ENCODE data around the gene DHH.
"Not testable (repeated sequence)": the region's sequence is repeated elsewhere in the genome, so short reads cannot be mapped to it uniquely, and the experiment has no call there.

DHH gene

GRCh38 chr12:49130151-49131050 lies 35.8 kb upstream of the DHH start:
- peaks cover 68% of the 10 kb centered on the region for H3F3A ChIP-seq (ENCODE audit: insufficient read depth)
- H3K79me2 ChIP-seq (ENCODE audit: insufficient read depth, low read length) = peaks cover 38% of the 10 kb centered on the region
- no peak overlapping the region for H2AFZ ChIP-seq (ENCODE audit: low read depth, low read length, severe bottlenecking)

DNA sequence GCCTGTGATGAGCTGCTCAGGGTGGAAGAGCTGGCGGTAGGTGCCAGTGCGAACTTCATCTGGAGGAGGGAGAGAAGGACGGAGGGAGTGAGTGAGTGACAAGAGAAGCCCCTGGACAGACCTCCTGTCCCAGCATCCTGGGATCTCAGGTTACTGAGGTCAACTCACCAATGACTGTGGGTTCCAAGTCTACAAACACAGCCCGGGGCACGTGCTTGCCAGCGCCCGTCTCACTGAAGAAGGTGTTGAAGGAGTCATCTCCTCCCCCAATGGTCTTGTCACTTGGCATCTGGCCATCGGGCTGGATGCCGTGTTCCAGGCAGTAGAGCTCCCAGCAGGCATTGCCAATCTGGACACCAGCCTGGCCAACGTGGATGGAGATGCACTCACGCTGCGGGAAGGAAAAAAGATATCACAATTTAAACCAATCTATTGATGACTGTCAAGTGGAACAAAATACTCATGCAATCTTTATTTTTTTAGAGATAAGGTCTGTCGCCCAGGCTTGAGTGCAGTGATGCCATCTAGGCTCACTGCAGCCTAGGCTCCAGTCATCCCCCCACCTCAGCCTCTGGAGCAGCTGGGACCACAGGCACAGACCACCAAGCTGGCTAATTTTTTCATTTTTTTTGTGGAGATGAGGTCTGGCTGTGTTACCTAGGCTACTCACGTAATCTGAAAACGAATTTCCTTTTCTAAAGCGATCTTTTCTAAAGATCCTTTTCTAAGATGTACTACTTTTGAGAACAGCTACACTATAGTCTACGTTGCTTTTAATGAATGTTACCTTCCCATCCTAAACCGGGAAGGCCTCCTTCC lies 34.9 kb upstream of the DHH start:
- H3K27me3 ChIP-seq (ENCODE audit: low read length) = no peaks in the 10 kb centered on the region

More at GRCh38 chr12:49130151-49131050, 35.8 kb upstream of the DHH start:
- no peaks in the 10 kb centered on the region for H3K9me3 ChIP-seq (ENCODE audit: insufficient read depth, low read length)
- peak overlapping the region; percentile 100 for H3K4me3 ChIP-seq (ENCODE audit: insufficient read depth, low read length, poor library complexity, severe bottlenecking)
- peaks cover 13% of the 10 kb centered on the region for H4K20me1 ChIP-seq (ENCODE audit: low read depth, low read length)
- peak overlapping the region; percentile 98 for H3K27ac ChIP-seq (ENCODE audit: low read depth, low read length)
- H3K27me3 ChIP-seq (ENCODE audit: low read length) = no peaks in the 10 kb centered on the region
- no peaks in the 10 kb centered on the region for H3K9me2 ChIP-seq (replicated peaks; ENCODE audit: insufficient read depth, low read length)
- TF ChIP-seq EZH2phosphoT487 (conservative IDR thresholded peaks at IDR 0.05; ENCODE audit: low read length) (no peak), CTCF (IDR thresholded peaks at IDR 0.05; ENCODE audit: insufficient read depth, low read length, poor library complexity, severe bottlenecking) (peak; percentile 85)
- H3K9ac ChIP-seq (ENCODE audit: low read length) = peak overlapping the region; percentile 100
- peak overlapping the region; percentile 80 for H3K4me2 ChIP-seq (ENCODE audit: low read depth, low read length, poor library complexity, severe bottlenecking)
- H3K36me3 ChIP-seq (ENCODE audit: low read length) = peaks cover 26% of the 10 kb centered on the region

GRCh38 chr12:49127971-49128370 lies 33.4 kb upstream of the DHH start:
- H3K4me3 ChIP-seq (ENCODE audit: insufficient read depth, low read length, poor library complexity, severe bottlenecking); H3K27me3 ChIP-seq (ENCODE audit: low read length); H3K27ac ChIP-seq (ENCODE audit: low read depth, low read length); H3K9me2 ChIP-seq (replicated peaks; ENCODE audit: insufficient read depth, low read length); H3K9me3 ChIP-seq (ENCODE audit: insufficient read depth, low read length); H3K9ac ChIP-seq (ENCODE audit: low read length); H3K4me2 ChIP-seq (ENCODE audit: low read depth, low read length, poor library complexity, severe bottlenecking); H2AFZ ChIP-seq (ENCODE audit: low read depth, low read length, severe bottlenecking): not testable (repeated sequence)
- Histone ChIP-seq H3F3A (ENCODE audit: insufficient read depth) (peaks cover 64% of the 10 kb centered on the region), H3K36me3 (ENCODE audit: low read length) (peaks cover 26% of the 10 kb centered on the region), H3K79me2 (ENCODE audit: insufficient read depth, low read length) (peaks cover 26% of the 10 kb centered on the region), H4K20me1 (ENCODE audit: low read depth, low read length) (peaks cover 13% of the 10 kb centered on the region)

More for the DNA sequence above, 34.9 kb upstream of the DHH start:
- Histone ChIP-seq H3K9ac (ENCODE audit: low read length) (peak overlapping the region; percentile 100), H3K4me2 (ENCODE audit: low read depth, low read length, poor library complexity, severe bottlenecking) (peak overlapping the region; percentile 80), H3K4me3 (ENCODE audit: insufficient read depth, low read length, poor library complexity, severe bottlenecking) (peak overlapping the region; percentile 100), H4K20me1 (ENCODE audit: low read depth, low read length) (peaks cover 13% of the 10 kb centered on the region), H3K9me2 (replicated peaks; ENCODE audit: insufficient read depth, low read length) (no peaks in the 10 kb centered on the region), H3F3A (ENCODE audit: insufficient read depth) (peaks cover 69% of the 10 kb centered on the region), H3K36me3 (ENCODE audit: low read length) (peaks cover 26% of the 10 kb centered on the region), H3K9me3 (ENCODE audit: insufficient read depth, low read length) (no peaks in the 10 kb centered on the region), H3K27ac (ENCODE audit: low read depth, low read length) (peak overlapping the region; percentile 98), H3K79me2 (ENCODE audit: insufficient read depth, low read length) (peaks cover 38% of the 10 kb centered on the region), H2AFZ (ENCODE audit: low read depth, low read length, severe bottlenecking) (no peak overlapping the region)
- no peak for TF ChIP-seq CTCF (IDR thresholded peaks at IDR 0.05; ENCODE audit: insufficient read depth, low read length, poor library complexity, severe bottlenecking)
- no peak for TF ChIP-seq EZH2phosphoT487 (conservative IDR thresholded peaks at IDR 0.05; ENCODE audit: low read length)
